Stimulated activated CD4-positive, alpha-beta T cell treated with anti-CD3 and anti-CD28 coated beads, Interleukin-4, amount 100 ng/mL, for 1 hour (primary cell): ENCODE data around the gene TP53TG5.
"Not testable (repeated sequence)": the region's sequence is repeated elsewhere in the genome, so short reads cannot be mapped to it uniquely, and the experiment has no call there.

Experiments used
- DNase-seq: peaks from one replicate; pipeline ENCODE4 v3.0.0-alpha.2; 2020

Gene TP53TG5

GRCh38 chr20:45366192-45366591, 11.9 kb downstream of the TP53TG5 start:
- no peak for DNase-seq

- DNase-seq: no peak
These were observed 12.6 kb downstream of the TP53TG5 start for GRCh38 chr20:45365444-45365970.

DNA sequence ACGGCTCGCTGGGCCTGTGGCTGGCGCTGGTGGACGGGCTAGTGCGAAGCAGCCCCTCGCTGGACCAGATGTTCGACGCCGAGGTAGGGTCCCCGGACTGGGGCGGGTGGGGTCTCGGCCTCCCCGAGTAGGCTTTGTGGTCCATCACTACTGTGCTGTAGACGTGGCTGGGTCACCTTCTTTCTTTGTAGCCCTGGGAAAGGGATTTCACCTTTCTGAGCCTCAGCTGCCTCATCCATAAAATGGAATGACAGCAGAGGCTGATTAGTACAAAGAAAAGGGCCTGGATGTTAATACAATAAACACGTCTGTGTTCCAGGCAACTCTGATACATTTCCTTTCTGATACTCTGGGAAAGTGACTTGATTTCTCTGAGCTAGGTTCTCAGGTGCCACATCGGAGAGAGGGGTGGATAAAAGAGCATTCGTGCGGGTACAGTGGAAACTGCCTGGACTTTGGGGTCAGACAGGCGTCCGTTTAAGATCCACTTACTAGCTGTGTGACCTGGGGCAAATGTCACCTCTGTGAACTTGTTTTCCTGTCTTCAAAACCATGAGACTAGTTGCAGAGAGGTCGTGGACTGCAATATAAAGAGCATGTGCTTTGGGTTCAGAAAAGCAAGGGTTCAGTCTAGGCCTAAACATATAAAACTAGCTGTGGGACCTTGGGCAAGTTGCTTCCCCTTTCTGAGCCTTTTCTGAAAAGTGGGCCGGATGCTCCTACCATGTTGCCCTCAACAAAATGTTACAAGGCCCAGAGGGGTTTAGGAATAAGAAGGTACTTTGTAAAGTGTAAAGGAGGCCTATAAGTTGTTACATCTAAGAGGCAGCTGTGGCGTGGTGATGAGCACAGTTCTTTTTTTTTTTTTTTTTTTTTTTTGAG, 14.3 kb downstream of the TP53TG5 start:
- no peak for DNase-seq

- DNase-seq: peak; percentile 98
These were observed 15.1 kb downstream of the TP53TG5 start, which contains the start of gene SYS1 for GRCh38 chr20:45362804-45363610. SYS1 (plus strand) TSS chr20:45363156; CDS start chr20:45363532, 376 bp downstream.

DNA sequence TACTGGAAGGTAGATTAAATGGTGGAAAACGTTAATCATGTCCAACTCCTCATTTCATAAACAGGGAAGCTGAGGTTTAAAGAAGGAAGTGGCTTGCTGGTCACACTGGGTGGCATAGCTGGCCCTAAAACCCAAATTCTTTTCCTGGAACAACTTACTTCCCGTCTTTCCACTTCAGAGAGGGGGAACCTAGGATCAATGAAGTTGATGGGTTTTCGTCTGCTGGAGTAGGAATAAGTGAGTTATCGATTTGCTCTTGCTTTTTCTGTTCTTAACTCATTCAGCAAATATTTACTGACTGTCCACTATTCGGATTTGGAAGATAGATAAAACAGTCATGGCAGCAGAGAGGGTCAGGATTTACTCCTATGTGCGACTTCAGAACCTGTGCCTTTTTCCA, 16.3 kb downstream of the TP53TG5 start:
- DNase-seq: no peak

DNA sequence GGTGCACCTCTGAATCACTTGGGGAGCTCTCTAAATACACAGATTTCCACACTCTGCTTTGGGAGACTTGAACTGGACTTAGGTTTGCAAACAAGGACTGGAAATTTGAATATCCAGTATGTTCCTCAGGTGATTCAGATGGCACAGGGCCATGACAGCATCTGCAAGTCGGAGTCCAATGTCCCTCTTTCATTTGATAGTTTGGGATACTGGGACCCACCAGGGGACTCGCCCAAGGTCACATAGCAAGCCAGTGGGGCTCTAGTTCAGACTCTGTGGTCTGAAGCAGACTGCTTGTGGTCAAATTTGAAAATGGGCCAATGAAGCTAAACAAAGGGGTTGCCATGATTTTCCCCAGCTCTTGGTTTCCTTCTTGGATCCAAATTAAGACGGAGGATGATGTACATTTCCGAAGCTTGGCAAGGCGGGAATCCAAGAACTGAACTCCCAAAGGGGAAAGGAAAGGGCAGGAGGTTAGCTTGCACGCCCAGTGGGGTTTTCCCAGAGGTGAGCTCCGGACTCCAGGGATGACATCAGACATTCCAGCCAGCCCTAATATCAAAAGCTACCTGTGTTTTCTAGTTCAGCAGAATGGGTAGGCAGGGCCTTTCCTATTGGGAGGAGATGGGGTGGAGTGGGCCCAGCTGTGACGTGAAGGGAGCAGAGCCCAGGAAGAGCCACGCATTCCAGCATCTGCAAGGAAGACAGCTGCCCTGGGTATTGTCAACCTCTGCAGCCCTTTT, 18.5 kb downstream of the TP53TG5 start:
- DNase-seq: no peak

GRCh38 chr20:45359069-45359405, 19.1 kb downstream of the TP53TG5 start:
- DNase-seq: no peak

- DNase-seq: no peak
These were observed 19.6 kb downstream of the TP53TG5 start for GRCh38 chr20:45358282-45359068.

GRCh38 chr20:45355209-45356084, 22.7 kb downstream of the TP53TG5 start:
- DNase-seq: no peak

- no peak for DNase-seq
These were observed 23.5 kb downstream of the TP53TG5 start for GRCh38 chr20:45354423-45355208.

GRCh38 chr20:45353746-45354145, 24.4 kb downstream of the TP53TG5 start:
- DNase-seq: no peak

DNA sequence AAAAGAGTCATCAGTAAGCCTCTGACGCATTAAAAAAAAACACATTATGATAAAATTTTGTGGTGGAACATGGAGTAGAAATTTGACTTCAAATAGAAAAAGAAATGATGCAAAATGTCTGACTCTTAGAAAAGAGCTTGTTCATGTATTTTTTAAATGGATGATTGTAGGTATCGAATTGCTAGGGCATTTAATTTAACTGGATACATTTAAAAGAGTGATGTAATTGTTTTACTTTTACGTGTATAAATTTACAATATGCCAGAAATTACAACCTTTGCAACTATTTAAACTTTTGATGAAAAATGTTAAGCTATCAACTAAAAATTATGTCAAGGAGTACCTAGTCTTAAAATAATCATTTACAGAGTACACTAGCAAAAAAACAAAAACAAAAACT, 25.4 kb downstream of the TP53TG5 start:
- DNase-seq: no peak

DNA sequence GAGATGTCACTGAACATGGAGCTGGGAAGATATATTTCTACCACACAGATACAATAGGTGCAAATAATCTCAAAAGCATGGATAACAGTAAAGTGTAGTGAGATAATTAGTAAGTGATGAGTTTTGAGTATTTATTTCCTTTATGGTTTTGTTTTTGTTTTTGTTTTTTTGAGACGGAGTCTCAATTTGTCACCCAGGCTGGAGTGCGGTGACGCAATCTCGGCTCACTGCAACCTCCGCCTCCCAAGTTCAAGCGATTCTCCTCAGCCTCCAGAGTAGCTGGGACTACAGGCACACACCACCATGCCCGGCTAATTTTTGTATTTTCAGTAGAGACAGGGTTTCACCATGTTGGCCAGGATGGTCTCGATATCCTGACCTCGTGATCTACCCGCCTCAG, 27.3 kb downstream of the TP53TG5 start:
- not testable (repeated sequence) for DNase-seq

DNA sequence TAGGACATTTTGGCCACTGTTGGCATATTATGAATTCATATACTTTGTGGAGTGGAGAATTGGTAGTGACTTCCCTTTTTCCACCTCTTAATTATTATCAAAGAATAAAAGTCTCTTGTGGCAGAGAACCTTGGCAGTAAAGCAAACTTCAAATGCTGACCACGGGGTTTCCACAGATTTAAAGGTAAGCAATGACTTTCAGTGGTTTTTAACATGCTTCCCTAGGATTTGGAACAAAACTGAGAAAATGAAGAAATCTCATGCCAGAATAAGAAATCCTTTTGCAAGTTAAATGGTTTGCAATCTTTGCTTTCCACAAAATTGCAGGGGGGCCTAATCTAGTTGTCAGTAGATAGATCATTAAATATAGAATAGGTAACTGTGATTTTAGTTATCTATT, 27.9 kb downstream of the TP53TG5 start:
- no peak for DNase-seq

GRCh38 chr20:45347936-45348778, 30.0 kb downstream of the TP53TG5 start, which contains the start of gene SDC4:
SDC4 (minus strand) TSS chr20:45348424; CDS start chr20:45348384, 40 bp downstream.
- peak; percentile 71 for DNase-seq

- no peak for DNase-seq
These were observed 30.7 kb downstream of the TP53TG5 start for GRCh38 chr20:45347297-45347935.

DNA sequence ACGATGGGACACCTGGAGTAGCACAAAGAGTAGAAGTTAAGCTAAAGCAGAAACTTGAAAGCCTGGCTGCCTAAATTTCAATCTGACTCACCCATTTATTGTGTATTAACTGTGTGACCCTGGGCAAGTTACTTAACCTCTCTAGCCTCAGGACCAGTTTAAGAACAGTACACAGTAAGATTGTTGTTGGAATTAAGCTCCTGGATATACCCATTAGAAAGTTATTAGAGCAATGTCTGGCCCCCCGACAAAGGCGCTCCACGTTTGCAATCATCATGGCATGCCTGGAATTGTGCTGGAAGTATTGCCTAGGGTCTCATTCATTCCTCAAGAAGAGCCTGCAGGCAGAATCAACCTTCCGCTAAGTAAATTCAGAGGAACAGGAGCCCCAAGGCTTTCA, 31.3 kb downstream of the TP53TG5 start:
- DNase-seq: no peak

DNA sequence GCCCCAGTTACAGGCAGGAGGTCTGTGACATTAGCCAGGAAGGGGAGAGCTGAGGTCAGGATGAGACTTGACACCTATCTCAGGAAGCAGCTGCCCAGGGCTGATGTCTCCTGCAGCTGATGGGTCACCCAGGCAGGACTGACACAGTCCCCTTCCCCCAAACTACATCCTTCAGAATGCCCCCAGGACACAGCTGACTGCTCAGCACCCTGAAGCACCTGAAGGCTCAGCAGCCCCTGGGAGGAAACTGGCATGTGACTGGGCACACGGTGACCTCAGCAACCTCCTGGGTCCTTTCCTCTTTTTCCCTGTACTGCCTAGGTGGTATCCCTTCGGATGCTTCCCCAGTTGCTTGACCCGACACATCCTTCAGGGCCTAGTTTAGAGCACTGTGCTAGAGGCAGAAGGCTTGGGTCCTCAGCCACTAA, 31.8 kb downstream of the TP53TG5 start:
- DNase-seq: no peak
